ENCODE results near the gene GRB2.

- TF ChIP-seq TAF1 (IDR thresholded peaks at IDR 0.05; ENCODE audit: low read depth, low read length) (peak; percentile 31; the same call in 1 of the 2 replicates), FOSL1 (IDR thresholded peaks at IDR 0.05; ENCODE audit: insufficient read depth, low read depth, low read length) (no peak), NANOG (IDR thresholded peaks at IDR 0.05; ENCODE audit: insufficient read depth, low read depth, low read length, poor library complexity, severe bottlenecking) (no peak), POLR2A (IDR thresholded peaks at IDR 0.05; ENCODE audit: control extremely low read depth in 1 of 2, low read depth in 2 of 2, low read length in 2 of 2) (no peak), HDAC2 (IDR thresholded peaks at IDR 0.05; ENCODE audit: borderline replicate concordance in 1 of 2, low read depth in 2 of 2, low read length in 2 of 2) (no peak)
Measured at GRCh38 chr17:75412455-75413317, 7.2 kb upstream of the GRB2 start.

Measured in H1 (cell line).